ENCODE data around the gene AGBL4. TPM values are rescaled to one million over a fixed set of nuclear protein-coding genes. Genes with fewer than 3 reads are reported as not detected.

The AGBL4 gene
- total and polyA plus RNA-seq, 9 of the 15 experiments (the other 6 are each of a cell fraction or from before 2014, with no cell fraction given), result 0.11 TPM; not detected in 7

- ChIA-PET CTCF (ENCODE audit: low intra/inter-chr PET ratio) (no interaction called here), POLR2A (no interaction called here)
- no peak overlapping the region for H3K9ac ChIP-seq (ENCODE audit: insufficient read depth in 1 of 2, low read depth in 2 of 2, low read length in 2 of 2)
- no peaks in the 10 kb centered on the region for H3K9me1 ChIP-seq (ENCODE audit: control insufficient read depth, insufficient read depth, low read length)
- no peak overlapping the region for H3K27ac ChIP-seq (ENCODE audit: extremely low read depth, low read depth, low read length)
- ATAC-seq (no peak), FAIRE-seq (no peak), DNase-seq (ENCODE audit: extremely low read depth in 1 of 4, low spot score in 3 of 4) (no peak)
- H3K36me3 ChIP-seq (ENCODE audit: control insufficient read depth, insufficient read depth, low read length), result no peaks in the 10 kb centered on the region
- TF ChIP-seq ZNF316 (IDR thresholded peaks at IDR 0.05) (no peak), POLR2A (conservative IDR thresholded peaks at IDR 0.05) (no peak), CHD7 (IDR thresholded peaks at IDR 0.05; ENCODE audit: low read depth, low read length) (no peak)
- intact Hi-C loops (cut with micrococcal nuclease) (no loop called here), in situ Hi-C loops (cut with MboI) (no loop called here)
- H3K4me1 ChIP-seq (replicated peaks in 1 of 2; ENCODE audit: control insufficient read depth in 2 of 2, insufficient read depth in 2 of 2, low read length in 2 of 2), result no peaks in the 10 kb centered on the region
- BruUV-seq (replicated peaks), result no TSS peak
- no peak overlapping the region for H3K4me2 ChIP-seq (ENCODE audit: insufficient read depth, low read length)
- no peak overlapping the region for H3K4me3 ChIP-seq
- H4K20me1 ChIP-seq (replicated peaks; ENCODE audit: control insufficient read depth, insufficient read depth, low read length), result no peaks in the 10 kb centered on the region
- no peaks in the 10 kb centered on the region for H3K9me3 ChIP-seq (replicated peaks; ENCODE audit: control insufficient read depth, insufficient read depth, low read depth, low read length)
- no peak overlapping the region for H2AFZ ChIP-seq (ENCODE audit: low read depth, low read length)
- WGBS (ENCODE audit: insufficient coverage, low coverage, missing lambda C conversion rate), result 0% methylated on average over 3 of the region's 3 CpGs
- no peaks in the 10 kb centered on the region for H3K79me2 ChIP-seq (ENCODE audit: control insufficient read depth, insufficient read depth, low read length)
- no peaks in the 10 kb centered on the region for H3K27me3 ChIP-seq (ENCODE audit: control insufficient read depth in 2 of 2, insufficient read depth in 2 of 2, low read length in 2 of 2)
These were observed 599.0 kb downstream of the AGBL4 start for GRCh38 chr1:49424782-49425181.
